ENCODE measurements around the gene PSMD13.
"Not testable (repeated sequence)": the region's sequence is repeated elsewhere in the genome, so short reads cannot be mapped to it uniquely, and the experiment has no call there.

The PSMD13 gene

GRCh38 chr11:278001-278951 is 41.5 kb downstream of the PSMD13 start, which contains the start of gene NLRP6:
NLRP6 (plus strand) TSS chr11:278407; CDS start chr11:278570, 163 bp downstream.
- DNase-seq (ENCODE audit: low read depth) = no peak

GRCh38 chr11:279040-279965 is 42.5 kb downstream of the PSMD13 start:
- DNase-seq (ENCODE audit: low read depth) = no peak

- no peak for DNase-seq (ENCODE audit: low read depth)
These were observed 43.4 kb downstream of the PSMD13 start for GRCh38 chr11:279966-280705.

- DNase-seq (ENCODE audit: low read depth) = no peak
These were observed 44.1 kb downstream of the PSMD13 start for GRCh38 chr11:280706-281485.

- no peak for DNase-seq (ENCODE audit: low read depth)
These were observed 44.8 kb downstream of the PSMD13 start for GRCh38 chr11:281486-282161.

- DNase-seq (ENCODE audit: low read depth) = no peak
These were observed 45.4 kb downstream of the PSMD13 start for GRCh38 chr11:282171-282570.

GRCh38 chr11:282630-283360 is 46.0 kb downstream of the PSMD13 start:
- no peak for DNase-seq (ENCODE audit: low read depth)

- DNase-seq (ENCODE audit: low read depth) = no peak
These were observed 46.8 kb downstream of the PSMD13 start for GRCh38 chr11:283405-284104.

- no peak for DNase-seq (ENCODE audit: low read depth)
These were observed 47.6 kb downstream of the PSMD13 start for GRCh38 chr11:284105-285020.

- DNase-seq (ENCODE audit: low read depth) = no peak
These were observed 48.5 kb downstream of the PSMD13 start for GRCh38 chr11:285021-285893.

- DNase-seq (ENCODE audit: low read depth) = no peak
These were observed 49.1 kb downstream of the PSMD13 start for GRCh38 chr11:285894-286220.

GRCh38 chr11:286977-287820 is 50.4 kb downstream of the PSMD13 start:
- DNase-seq (ENCODE audit: low read depth) = not testable (repeated sequence)

- DNase-seq (ENCODE audit: low read depth) = no peak
These were observed 51.2 kb downstream of the PSMD13 start for GRCh38 chr11:287821-288477.

GRCh38 chr11:288478-289397 is 52.0 kb downstream of the PSMD13 start, which contains the start of gene PGGHG:
PGGHG (plus strand) TSS chr11:289126; CDS start chr11:289817, 691 bp downstream.
- no peak for DNase-seq (ENCODE audit: low read depth)

- no peak for DNase-seq (ENCODE audit: low read depth)
These were observed 52.6 kb downstream of the PSMD13 start for GRCh38 chr11:289398-289711.
